GM19239 (cell line): ENCODE measurements around the gene NOP10.
"Not testable (repeated sequence)": the region's sequence is repeated elsewhere in the genome, so short reads cannot be mapped to it uniquely, and the experiment has no call there.

Experiments
- DNase-seq: peaks from one replicate; pipeline ENCODE4 v3.0.0; 2011; ENCODE audit warnings: low spot score; ENCODE audit not compliant: insufficient read length
- FAIRE-seq: peaks from 2 replicates; lab custom pipeline; 2011; peaks lifted over from hg19 to GRCh38; lab: Jason Lieb, UNC

The NOP10 gene

DNA sequence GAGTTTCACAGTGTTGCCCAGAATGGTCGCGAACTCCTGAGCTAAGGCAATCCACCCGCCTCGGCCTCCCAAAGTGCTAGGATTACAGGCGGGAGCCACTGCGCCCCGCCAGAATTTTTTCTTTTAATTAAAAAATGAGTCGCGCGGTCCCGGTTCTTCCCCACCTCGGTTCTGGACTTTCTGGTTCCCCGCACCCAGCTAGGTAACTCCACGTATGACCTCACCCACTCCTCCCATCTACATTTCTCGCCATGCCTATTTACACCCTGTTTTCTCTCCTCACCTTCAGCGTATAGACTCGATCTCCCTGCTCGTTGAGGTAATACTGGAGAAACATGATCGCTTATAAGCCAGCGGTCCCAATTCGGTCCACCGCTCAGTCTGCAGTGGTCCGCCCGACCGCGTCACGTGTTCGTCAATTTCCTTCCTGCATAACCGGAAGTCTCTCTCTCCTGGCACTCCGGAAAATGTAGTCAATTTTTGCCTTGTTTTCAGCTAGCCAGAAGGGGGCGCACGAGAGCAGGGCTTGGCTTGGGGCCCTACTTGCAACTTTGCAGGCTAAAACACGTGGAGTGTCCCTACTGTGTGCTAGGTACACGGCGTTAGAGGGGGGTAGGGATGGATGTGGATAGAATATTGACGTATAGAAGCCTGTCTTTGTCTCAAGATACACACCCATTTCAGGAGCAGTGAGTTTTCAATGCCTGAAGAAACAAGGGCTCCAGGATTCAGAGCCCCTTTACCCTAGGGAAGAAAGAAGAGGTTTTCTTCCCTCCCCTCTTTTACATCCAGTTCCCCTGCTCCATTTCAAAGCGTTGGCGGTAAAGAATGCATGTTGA, at the start of gene NOP10, which contains the start of gene NUTM1:
Gene NOP10 (minus strand): TSS at position 400 of the 839 bp plus-strand sequence. CDS start 63 bp downstream, at position 337.
Gene NUTM1 (plus strand): TSS at position 579 of the 839 bp plus-strand sequence. CDS start 382 bp downstream, outside the sequence.
- DNase-seq = peak; percentile 64
- FAIRE-seq = peak; percentile 97

DNA sequence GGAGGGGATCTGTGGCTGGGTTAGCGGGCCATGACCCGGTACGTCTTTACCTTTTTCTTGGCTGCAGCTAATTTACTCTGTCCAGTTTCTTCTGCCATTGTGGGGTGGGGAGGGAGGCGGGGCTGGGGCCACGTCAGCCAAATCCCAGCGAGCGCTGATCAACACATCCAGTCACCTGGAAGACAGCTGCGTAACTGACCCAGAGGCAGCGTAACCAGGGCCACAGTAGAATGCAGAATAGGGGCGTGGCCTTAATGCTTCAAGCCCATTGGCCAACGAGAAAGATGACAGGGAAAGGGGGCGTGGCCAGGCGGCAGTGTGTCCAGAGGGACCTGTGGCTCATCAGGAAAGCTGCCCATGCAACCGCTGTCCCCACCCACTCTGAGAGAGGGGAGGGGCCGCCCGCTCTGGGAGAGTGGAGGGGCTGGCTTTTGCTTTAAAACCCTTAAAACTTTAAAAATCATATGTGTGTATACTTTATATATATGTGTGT, 46.7 kb upstream of the NOP10 start:
- not testable (repeated sequence) for FAIRE-seq

DNA sequence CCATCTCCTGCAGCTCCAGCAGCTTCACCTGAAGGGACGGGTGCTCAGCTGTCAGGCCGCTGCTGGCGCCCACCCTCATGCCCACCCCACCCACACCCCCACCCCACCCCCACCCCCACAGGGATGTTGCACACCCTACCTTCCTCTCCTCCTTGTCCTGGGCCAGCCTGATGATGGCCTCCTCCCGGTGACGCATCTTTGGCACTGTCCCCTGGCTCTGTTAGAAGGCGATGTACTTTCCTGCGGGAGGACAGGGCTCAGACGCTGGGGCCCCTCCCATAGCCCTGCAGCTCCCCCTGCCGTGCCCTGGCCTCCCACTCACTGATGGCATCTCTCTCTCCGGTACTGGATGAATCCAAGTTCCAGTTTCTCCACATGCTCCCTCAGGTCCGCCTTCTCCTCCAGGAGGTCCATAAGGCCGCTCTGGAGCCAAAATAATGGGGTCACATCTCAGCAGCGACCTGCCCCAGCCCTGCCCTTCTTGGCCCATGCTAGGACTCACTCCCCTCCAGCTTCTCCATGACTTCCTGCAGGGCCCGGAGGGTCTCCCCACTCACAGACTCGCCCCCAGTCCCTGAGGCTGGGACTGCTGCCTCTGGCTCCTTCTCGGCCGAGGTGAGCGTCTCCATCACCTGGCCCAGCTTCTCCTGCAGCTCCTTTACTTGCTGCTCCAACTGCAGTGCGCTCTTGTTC, 39.0 kb upstream of the NOP10 start:
- FAIRE-seq, DNase-seq: not testable (repeated sequence)

More for the DNA sequence above, 46.7 kb upstream of the NOP10 start:
- DNase-seq = not testable (repeated sequence)

DNA sequence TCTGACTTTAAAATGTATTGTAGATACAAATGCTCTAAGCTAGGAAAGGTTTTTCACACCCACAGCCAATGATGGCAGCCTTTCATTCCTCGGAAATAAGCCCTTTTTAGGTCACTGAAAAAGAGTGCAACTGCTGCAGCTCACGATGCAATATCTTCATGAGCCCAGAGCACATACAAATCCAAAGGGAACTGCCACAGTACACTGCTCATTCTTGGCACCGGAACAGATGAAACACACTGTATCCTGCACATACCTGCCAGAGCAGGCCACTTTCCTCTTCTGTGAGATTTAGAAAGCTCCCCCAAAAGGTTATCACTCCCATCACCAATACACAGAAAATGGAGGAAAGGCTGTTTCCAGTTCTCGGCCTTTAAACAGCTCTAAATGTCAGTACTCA, 37.6 kb upstream of the NOP10 start:
- DNase-seq, FAIRE-seq: not testable (repeated sequence)

DNA sequence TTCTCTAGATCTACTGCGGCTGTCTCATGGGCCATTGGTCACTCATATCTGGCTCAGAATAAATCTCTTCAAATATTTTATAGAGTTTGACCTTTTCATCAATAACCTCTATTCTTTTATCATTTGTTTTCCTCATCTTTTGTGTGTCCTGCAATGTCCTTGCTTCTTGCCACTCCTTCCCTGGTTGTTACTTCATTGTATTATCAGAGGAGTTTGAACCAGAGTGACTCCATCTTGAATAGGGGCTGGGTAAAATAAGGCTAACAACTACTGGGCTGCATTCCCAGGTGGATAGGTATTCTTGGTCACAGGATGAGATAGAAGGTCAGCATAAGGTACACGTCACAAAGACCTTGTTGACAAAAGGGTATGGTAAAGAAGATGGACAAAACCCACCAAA, 33.9 kb upstream of the NOP10 start:
- no peak for FAIRE-seq
- no peak for DNase-seq

DNA sequence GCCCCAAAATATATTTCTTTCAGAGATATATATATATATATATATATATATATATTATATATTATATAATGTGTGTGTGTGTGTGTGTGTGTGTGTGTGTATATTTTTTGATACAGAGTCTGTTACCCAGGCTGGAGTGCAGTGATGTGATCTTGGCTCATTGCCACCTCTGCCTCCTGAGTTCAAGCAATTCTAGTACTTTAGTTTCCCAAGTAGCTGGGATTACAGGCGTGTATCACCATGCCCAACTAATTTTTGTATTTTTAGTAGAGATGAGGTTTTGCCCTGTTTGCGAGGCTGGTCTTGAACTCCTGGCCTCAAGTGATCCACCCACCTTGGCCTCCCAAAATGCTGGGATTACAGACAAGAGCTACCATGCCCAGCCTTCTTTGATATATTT, 32.6 kb upstream of the NOP10 start:
- DNase-seq, FAIRE-seq: not testable (repeated sequence)

DNA sequence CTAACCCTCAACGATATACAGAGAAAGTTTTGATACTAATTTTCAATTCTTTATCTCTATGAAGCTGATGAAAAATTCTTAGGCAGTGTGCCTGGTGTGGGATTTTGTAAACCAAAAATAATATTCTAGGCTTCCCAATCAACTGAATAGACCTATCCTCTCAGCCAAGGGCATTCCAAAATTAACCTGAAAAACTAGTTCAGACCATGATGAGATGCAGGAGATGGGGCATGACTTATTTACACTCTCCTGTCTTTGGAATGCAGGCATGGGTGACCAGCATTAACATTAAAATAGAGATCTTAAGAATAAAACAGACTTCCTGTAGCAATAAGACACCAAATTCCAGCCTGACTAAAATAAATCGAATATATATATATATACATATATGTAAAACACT, 31.9 kb upstream of the NOP10 start:
- DNase-seq (no peak), FAIRE-seq (no peak)

DNA sequence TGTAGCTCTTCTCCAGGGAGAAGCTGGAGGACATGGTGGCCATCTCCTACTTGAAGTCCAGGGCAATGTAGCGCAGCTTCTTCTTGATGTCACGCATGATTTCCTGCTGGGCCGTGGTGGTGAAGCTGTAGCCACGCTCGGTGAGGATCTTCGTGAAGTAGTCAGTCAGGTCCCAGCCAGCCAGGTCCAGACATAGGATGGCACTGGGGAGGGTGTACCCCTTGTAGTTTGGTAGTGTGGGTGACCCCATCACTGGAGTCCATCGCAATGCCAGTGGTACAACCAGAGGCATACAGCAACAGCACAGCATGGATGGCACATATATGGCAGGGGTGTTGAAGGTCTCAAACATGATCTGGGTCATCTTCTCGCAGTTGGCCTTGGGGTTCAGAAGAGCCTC, 31.0 kb upstream of the NOP10 start:
- FAIRE-seq = no peak

DNA sequence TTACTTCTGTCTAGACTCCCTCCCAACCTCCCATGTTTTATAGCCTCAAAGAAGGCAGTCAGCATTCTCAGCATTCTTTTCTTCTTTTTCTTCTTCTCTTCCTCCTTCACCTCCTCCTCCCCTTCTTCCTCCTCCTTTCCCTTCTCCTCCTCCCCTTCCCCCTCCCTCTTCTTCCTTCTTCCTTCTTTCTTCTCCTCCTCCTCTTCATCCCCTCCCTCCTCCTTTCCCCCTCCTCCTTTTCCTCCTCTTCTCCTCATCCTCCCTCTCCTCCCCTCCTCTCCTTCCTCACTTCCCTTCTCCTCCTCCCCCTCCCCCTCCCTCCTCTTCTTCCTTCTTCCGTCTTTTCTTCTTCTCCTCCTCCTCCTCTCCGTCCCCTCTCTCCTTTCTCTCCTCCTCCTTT, 27.7 kb upstream of the NOP10 start:
- DNase-seq (no peak), FAIRE-seq (no peak)

More for the DNA sequence above, 31.0 kb upstream of the NOP10 start:
- no peak for DNase-seq

DNA sequence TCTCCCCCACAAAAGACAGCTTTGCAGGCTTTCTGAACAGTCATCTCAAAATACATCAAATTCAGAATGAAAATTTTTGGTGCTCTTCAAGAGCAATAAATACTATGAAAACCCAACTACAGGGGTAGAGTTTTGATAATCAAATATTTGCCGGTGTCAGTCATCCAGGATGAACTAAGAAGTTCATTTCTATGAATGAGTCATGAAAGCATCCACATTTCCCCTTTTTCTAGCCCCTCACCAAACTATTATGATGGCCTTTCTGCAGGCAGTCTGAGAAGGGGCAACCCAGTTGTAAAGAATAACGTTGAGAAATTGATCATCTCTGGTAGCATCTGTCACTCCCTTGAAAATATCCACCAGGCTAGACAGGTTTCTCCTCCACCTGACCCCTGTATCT, 27.2 kb upstream of the NOP10 start:
- FAIRE-seq (no peak), DNase-seq (no peak)

DNA sequence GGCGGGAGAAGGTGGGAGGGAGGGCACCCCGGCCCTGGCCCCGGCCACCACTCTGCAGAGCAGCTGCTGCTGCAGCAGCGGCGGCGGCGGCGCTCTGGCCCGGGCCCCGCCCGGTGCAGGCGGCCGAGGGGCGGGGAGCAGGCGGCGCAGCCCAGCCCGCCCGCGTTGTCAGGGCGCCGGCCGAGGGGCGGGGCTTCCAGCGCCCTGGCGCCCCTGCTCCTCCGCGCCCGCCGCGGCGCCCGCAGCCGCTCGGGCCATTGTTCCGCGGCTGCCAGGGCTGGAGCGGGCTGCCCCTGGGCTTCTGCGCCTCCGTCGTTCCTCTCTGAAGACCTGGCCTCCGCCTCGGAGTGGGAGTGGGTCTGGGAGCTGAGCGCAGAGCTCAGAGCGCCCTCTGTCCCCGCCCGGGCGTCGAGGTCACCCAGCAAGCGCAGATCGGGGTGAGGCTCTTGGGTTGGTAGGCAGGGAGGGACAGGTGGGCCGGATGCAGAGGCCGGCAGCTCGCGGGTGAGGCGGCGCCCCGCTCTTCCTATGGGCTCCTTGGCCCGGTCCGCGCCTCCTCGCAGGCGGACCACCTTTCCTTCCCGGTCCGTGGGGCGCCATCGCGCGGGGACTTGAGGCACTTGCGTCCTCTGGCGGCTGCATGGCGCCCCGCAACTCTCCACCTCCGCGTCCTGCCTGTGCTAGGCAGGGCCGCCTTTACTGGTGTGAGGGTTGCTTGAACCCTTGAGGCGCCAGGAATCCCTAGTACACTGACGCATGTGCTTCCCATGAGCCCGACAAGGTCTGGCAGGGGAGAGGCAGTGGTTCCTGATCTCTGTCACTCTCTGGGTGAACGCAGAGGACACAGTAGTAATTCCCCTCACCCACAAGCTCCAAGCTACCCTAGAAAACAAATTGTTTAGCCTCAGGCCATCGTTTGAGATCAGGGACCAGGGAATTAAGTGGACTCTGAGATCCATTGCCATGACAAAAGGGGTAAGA, 24.5 kb upstream of the NOP10 start, which contains the start of gene LPCAT4:
Gene LPCAT4 (minus strand): TSS at position 96 of the 981 bp plus-strand sequence. CDS start 96 bp downstream, outside the sequence.
- FAIRE-seq = peak; percentile 92
- DNase-seq = peak; percentile 91

DNA sequence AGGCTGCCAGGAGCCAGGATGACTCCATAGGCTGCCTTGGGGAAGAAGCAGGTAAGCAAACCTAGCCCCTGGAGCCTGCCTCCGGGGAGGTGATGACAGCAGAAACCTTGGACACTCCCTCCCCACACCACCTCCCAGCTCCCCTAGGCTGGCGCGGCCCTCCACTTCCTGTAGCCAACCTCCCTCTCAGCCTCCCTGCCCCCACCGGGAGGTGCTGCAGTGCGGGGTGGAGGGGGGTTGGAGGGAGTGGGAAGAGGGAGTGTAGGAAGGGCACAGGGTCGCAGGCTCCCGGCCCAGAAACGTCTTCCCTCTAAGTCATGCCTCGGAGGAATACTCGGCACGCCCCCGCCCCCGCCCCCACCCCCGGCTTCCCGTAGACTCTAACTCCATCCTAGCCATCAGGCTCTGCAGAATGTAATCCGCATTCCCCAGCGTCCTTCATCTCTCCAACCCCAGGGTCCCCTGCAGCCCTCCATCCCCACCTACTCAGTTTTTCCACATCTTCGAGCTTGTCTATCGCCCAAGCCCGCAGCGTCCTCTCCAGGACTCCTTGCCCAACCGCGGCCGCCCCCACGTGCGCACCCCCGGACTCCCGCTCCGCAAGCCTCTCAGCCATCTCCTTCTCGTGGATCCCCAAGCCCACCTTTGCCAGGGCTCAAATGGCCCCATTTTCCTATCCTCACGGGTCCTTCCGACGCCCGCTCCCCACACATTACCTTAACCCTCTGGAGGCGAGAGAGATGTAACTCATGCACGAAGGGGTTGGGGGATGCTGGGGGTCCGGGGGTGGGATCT, 23.5 kb upstream of the NOP10 start:
- FAIRE-seq (no peak), DNase-seq (no peak)

DNA sequence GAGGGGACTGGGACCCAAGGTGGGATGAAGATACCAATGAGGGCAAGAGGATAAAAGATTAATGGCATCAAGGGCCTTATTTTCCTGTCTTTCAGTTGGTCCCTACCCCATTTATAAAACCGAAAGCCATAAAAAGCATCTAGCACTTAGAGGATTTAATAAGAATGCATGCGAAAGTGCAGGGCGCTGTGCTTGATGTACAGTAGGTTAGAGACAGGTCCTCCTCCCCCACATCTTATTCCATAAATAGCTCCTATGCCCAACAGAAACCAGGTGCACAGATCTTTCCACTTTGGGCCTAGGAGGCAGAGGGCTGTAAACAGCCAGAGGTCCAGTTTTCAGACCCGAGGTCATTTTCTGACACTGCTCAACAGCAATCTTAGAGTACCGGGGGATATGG, 22.9 kb upstream of the NOP10 start:
- DNase-seq = no peak
- FAIRE-seq = peak; percentile 42

DNA sequence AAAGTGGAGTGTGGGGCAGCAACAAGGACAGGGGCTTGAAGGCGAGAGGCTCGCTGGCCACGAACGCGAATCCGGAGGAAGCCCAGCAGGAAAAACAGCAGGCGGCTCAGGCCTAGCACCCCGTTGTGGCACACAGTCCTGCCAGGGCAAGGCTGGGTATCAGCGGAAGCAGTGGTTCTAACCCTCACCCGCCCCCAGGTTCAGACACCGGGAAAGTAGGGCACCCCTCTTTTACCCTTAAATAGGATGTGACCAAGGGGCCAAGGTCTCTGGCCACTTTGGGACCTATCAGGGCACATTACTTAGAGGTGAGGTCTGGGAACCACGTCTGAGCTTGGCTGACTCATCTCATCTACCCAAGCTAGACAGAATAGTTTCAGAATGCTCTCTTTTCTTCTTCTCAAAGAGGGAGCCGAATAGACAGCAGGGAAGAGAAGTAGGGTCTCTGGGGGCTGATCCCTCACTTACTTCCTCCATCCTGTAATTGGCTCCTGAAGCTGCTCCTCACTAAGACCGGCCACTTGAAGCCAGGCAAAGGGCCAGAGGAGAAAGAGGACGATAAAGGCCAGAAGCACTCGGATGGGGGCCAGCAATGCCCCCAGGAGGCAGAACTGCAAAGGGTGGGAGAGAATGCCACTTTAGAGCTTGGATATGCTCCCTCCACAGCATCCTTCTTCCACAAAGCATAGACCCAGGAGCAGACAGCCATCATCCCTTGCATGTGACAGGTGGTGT, 22.3 kb upstream of the NOP10 start:
- FAIRE-seq = no peak

DNA sequence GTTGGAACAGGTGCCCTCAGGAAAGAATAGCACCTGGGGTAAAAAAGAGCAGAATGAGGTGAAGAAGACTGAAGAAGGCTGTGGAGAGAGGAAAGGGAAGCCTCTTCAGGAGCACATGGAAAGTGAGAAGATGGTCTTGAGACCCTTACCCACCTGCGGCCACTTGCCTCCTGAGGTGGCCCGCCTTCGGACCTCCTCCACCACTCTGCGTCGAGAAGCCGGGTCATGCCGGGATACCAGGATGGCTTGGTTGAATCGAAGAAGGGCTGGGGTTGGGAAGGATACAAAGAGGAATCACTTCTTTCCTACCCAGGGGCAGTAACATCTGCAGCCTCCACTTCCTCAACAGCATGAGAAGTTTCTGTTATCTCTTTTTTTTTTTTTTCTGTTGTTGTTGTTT, 21.1 kb upstream of the NOP10 start:
- no peak for FAIRE-seq
- no peak for DNase-seq

More for the DNA sequence above, 22.3 kb upstream of the NOP10 start:
- DNase-seq = no peak

DNA sequence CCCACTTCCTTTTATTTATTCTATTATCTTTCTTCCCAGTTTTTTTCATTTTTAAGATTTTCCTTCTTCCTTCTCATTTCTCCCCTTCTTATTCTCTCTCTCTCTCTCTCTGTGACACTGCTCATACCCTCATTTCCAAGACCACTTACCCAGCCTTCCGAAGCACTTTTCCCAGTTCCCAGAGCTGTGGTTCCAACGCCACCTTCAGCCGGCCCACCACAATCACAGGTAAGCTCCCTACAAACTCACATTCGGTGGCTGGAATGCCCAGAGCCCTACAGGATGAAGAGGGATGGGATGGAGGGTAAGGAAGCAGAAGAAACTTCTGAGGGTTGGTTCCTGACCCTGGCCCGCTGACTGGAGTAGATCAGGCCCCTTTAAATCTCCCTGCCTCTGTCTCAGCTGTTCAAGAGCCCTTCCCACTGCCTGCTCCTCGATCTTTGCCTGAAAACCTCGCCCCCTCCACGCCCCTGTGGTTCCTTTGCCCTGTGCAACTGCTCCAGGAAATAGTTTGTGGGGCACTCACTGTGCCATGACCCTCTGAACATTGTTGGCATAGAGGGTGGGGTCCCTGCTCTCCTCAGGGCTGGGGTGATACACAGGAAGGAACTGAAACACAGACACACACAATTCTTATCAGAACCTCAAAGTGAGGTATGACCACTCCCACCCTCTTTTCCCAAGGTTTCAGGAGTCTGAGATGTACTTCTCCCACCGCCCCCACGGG, 19.3 kb upstream of the NOP10 start:
- DNase-seq (no peak), FAIRE-seq (no peak)

DNA sequence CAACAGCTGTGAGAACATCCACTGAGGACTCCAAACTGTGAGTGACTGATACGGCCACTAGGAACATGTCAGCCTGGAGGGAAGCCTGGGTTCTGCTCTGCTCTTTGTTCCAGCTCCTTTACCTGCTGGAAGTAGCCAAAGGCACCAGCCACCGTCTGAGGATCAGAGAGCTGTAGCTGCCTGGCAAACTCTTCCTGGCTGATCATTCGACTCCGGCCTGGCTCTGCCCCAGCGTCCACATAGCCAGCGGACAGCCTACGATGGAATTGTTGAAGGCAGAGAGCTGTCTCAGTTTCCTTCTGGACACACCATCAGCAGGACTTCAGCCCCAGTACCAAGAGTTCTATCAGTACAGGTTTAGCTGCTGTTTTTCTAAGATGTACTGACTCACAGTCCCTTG, 18.3 kb upstream of the NOP10 start:
- DNase-seq (no peak), FAIRE-seq (no peak)

DNA sequence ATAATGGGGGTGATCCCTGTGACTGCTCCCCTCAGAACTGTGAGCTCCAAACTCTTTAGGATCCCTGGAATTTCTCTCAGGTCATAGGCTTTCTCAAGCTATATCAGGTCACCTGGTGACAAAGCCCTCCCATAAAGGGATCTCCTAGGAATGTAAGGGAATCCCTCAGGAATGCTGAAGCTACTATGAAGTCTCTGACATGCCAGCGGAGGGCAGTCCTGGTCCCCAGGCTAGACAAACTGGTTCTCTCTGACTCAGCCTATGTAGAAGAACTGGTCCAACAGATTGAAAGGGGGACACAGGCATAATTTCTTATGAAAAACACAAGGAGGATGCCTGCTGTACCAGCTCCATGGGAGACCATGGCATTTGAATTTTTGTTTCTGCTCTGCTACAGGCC, 17.4 kb upstream of the NOP10 start:
- FAIRE-seq = no peak
- no peak for DNase-seq
